Small intestine (tissue), 7 donors: ENCODE data around the gene SH2D7. TPM values are rescaled to one million over a fixed set of nuclear protein-coding genes. Genes with fewer than 3 reads are reported as not detected.
A peak's percentile ranks its signal among the peaks of the same experiment; 100 is the strongest.

Source experiments
- DNase-seq, 2 donors: peaks; one replicate each; pipeline versions ENCODE4 v3.0.0 to v3.0.0-alpha.2; 2013
- FAIRE-seq: peaks from 2 replicates; lab custom pipeline; 2012; peaks lifted over from hg19 to GRCh38; lab: Jason Lieb, UNC
- H3K27ac ChIP-seq, 3 donors: one replicate each; pipeline ENCODE4 v1.5.1; 2013; ENCODE audit warnings: low read length in 2 of 3, mild to moderate bottlenecking in 2 of 3, control low read depth in 1 of 3, inconsistent platforms in 1 of 3, low read depth in 1 of 3, moderate library complexity in 1 of 3
- H3K27me3 ChIP-seq, 3 donors: one replicate each; pipeline ENCODE4 v1.6.1; 2013; ENCODE audit warnings: low read length in 3 of 3, inconsistent platforms in 1 of 3; ENCODE audit not compliant: control insufficient read depth in 3 of 3, insufficient read depth in 3 of 3
- H3K36me3 ChIP-seq, 3 donors: one replicate each; pipeline ENCODE4 v1.6.1; 2013; ENCODE audit warnings: low read length in 3 of 3, inconsistent platforms in 1 of 3, low read depth in 1 of 3, mild to moderate bottlenecking in 1 of 3, moderate library complexity in 1 of 3; ENCODE audit not compliant: control insufficient read depth in 3 of 3, insufficient read depth in 2 of 3
- H3K4me1 ChIP-seq, 3 donors: one replicate each; pipeline ENCODE4 v1.6.1; 2013; ENCODE audit warnings: low read length in 2 of 3, inconsistent platforms in 1 of 3, low read depth in 1 of 3, mild to moderate bottlenecking in 1 of 3, moderate library complexity in 1 of 3; ENCODE audit not compliant: control insufficient read depth in 3 of 3, insufficient read depth in 2 of 3
- H3K4me3 ChIP-seq, 3 donors: one replicate each; pipeline ENCODE4 v1.5.1; 2013; ENCODE audit warnings: low read length in 3 of 3, control low read depth in 1 of 3, inconsistent platforms in 1 of 3, low read depth in 1 of 3, mild to moderate bottlenecking in 1 of 3, moderate library complexity in 1 of 3
- H3K9me3 ChIP-seq, 2 donors: one replicate each; pipeline ENCODE4 v1.6.1; 2013; ENCODE audit warnings: low read depth in 1 of 2, low read length in 1 of 2; ENCODE audit not compliant: control insufficient read depth in 2 of 2, insufficient read depth in 1 of 2
- WGBS, 3 donors: extraction: QIAGEN DNeasy Blood & Tissue Kit; methylation state at CpG; one replicate each; pipeline ENCODE4 v1.1.7; 2013; 5-methylcytosine and 5-hydroxymethylcytosine counted together
- polyA plus RNA-seq, 4 donors: library from polyadenylated mRNA; stranded (reverse) in 3 of 4; unstranded in 1 of 4; fragments of 200-250 nt in 3 of 4; fragments of 120-200 nt in 1 of 4; gene quantifications; one replicate each; pipeline versions ENCODE4 v1.2.1 to v1.2.3, GENCODE V29; 2013
- donor health status: healthy with polysubstance abuse.
- donor health status: control.
- donor health status: control.
- donor health status: Bipolar disorder and iron deficiency.
- donor health status: healthy.

The SH2D7 gene
- polyA plus RNA-seq, 4 donors: 1.7 to 3.8 (median 2.7) TPM

DNA sequence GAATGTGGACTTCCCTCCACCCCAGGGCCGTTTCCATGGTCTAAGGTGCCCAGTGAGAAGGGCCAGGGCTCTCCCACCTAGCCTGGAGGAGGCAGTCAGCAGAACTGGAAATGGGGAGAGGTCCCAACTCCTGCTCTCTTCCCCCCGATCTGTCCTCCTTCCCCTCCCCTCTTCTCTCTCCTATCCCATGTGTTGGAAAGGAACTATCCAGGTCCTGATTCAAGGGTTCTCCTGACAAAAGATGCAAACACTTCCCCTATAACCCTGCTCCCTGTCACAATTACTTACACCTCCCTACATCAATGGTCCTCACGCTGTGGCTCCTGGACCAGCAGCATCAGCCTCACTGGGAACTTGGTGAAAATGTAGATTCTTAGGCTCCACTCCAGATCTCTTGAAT lies 32.9 kb downstream of the SH2D7 start:
- FAIRE-seq (no peak), DNase-seq (no peak)
- no peaks in the 10 kb centered on the region for H3K27me3 ChIP-seq
- H3K27ac ChIP-seq: no peak overlapping the region
- 80 to 91% (median 85%) methylated on average over 3 of the region's 3 CpGs for WGBS, 3 donors
- peaks cover 0 to 67% (median 0%) of the 10 kb centered on the region in 3 donors for H3K36me3 ChIP-seq
- no peaks in the 10 kb centered on the region for H3K9me3 ChIP-seq
- H3K4me3 ChIP-seq: no peak overlapping the region
- peaks cover 0 to 32% (median 2%) of the 10 kb centered on the region in 3 donors for H3K4me1 ChIP-seq

DNA sequence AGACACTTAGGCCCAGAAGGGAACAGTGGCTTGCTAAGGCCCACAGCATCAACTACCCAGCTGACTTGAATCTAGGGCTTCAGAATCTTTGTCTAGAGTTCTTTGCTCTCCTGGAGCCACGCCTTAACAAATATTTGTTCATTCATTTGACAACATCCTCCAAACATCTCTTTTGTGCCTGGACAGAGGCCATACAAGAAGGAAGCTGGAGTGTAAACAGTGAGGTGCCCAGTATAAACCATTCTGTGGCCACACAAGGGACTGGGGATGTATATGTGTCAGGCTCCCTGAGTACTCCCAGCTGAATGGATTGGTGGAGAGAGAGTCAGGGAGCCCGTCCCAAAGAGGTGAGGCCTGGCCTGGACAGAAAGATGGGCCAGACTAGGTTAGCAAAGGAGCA lies 35.5 kb downstream of the SH2D7 start:
- Histone ChIP-seq H3K27me3 (no peaks in the 10 kb centered on the region), H3K4me1 (peaks cover 2 to 44% (median 4%) of the 10 kb centered on the region in 3 donors), H3K9me3 (no peaks in the 10 kb centered on the region), H3K36me3 (peaks cover 0 to 41% (median 0%) of the 10 kb centered on the region in 3 donors), H3K4me3 (no peak overlapping the region), H3K27ac (peak overlapping the region in 2 of 3 donors; percentile 6 to 53)
- WGBS, 3 donors: 63 to 67% (median 65%) methylated on average over 2 of the region's 2 CpGs
- FAIRE-seq: no peak
- DNase-seq: peak in 1 of 2 donors; percentile 34

- DNase-seq (peak; percentile 78 to 89), FAIRE-seq (no peak)
- no peaks in the 10 kb centered on the region for H3K27me3 ChIP-seq
- H3K4me1 ChIP-seq: peaks cover 2 to 52% (median 4%) of the 10 kb centered on the region in 3 donors
- peak overlapping the region in 1 of 3 donors; percentile 69 for H3K4me3 ChIP-seq
- H3K27ac ChIP-seq: peak overlapping the region in 1 of 3 donors; percentile 91
- peaks cover 0 to 28% (median 0%) of the 10 kb centered on the region in 3 donors for H3K36me3 ChIP-seq
- 49 to 73% (median 51%) methylated on average over 8 of the region's 8 CpGs for WGBS, 3 donors
- H3K9me3 ChIP-seq: no peaks in the 10 kb centered on the region
These were observed 36.9 kb downstream of the SH2D7 start for GRCh38 chr15:78129077-78129750.

- Histone ChIP-seq H3K36me3 (peaks cover 0 to 22% (median 0%) of the 10 kb centered on the region in 3 donors), H3K4me1 (peaks cover 2 to 55% (median 4%) of the 10 kb centered on the region in 3 donors), H3K4me3 (peak overlapping the region in 2 of 3 donors; percentile 69 to 79), H3K27ac (peak overlapping the region in 2 of 3 donors; percentile 26 to 91), H3K9me3 (no peaks in the 10 kb centered on the region), H3K27me3 (no peaks in the 10 kb centered on the region)
- FAIRE-seq (no peak), DNase-seq (no peak)
- WGBS, 3 donors: 72 to 90% (median 81%) methylated on average over 5 of the region's 5 CpGs
These were observed 37.5 kb downstream of the SH2D7 start for GRCh38 chr15:78129751-78130287.

DNA sequence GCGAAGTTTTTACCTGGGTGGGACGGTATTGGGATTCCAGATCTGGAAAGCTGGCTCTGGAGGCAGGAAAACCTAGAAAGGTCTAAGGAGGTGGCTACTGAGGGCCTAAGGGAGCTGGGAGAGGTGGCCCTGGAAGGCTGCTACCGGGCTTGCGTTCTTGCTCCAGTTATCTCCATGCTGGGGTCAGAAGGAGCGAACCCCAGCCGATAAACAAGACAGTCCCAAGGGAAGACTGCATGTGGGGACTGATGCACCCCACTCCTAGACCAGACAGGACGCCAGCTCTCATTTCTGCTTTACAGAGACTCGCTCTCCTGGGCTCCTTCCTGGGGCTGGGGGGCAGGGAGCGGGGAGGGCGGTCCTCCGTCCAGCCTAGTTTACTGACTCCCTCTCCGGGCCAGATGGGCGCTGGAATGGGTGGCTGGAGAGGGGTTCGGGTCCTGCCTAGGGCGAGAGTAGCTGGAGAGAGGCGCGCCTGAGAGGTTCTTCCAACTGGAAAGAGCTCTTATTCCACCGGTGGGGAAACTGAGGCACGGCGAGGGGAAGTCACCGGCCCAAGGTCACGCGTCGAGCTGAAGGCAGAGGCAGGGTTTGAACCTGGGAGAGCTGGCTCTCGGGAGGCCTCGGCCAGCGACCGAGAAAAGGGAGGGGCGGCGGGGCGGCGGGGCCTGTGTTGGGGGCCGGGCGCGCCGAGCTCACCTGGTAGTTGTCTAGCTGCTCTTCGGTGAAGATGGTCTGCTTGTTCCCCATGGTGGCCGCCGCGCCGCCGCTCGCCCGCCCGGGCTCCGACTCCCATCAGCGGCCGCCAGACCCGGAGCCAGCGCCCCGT lies 38.3 kb downstream of the SH2D7 start:
- WGBS, 3 donors: 27 to 31% (median 29%) methylated on average over 37 to 51 of the region's 51 CpGs
- DNase-seq: peak in 1 of 2 donors; percentile 47

GRCh38 chr15:78131295-78132061 lies 39.1 kb downstream of the SH2D7 start, which contains the start of gene CIB2:
CIB2 (minus strand) TSS chr15:78131445; CDS start chr15:78131215, 230 bp downstream.
- H3K27me3 ChIP-seq: no peaks in the 10 kb centered on the region
- peaks cover 0 to 14% (median 0%) of the 10 kb centered on the region in 3 donors for H3K36me3 ChIP-seq
- WGBS, 3 donors: 0 to 2% (median 1%) methylated on average over 59 to 79 of the region's 79 CpGs
- peak within 1 kb of the TSS; percentile 66 to 94 (median 79) for H3K4me3 ChIP-seq
- peaks cover 2 to 55% (median 4%) of the 10 kb centered on the region in 3 donors for H3K4me1 ChIP-seq
- FAIRE-seq (no peak), DNase-seq (peak; percentile 70 to 92)
- no peaks in the 10 kb centered on the region for H3K9me3 ChIP-seq
- peak within 1 kb of the TSS; percentile 80 to 97 (median 85) for H3K27ac ChIP-seq

More for the DNA sequence above, 38.3 kb downstream of the SH2D7 start:
- peaks cover 2 to 55% (median 4%) of the 10 kb centered on the region in 3 donors for H3K4me1 ChIP-seq
- no peaks in the 10 kb centered on the region for H3K9me3 ChIP-seq
- peak overlapping the region in 2 of 3 donors; percentile 85 to 91 for H3K27ac ChIP-seq
- peaks cover 0 to 14% (median 0%) of the 10 kb centered on the region in 3 donors for H3K36me3 ChIP-seq
- peak overlapping the region; percentile 48 to 79 (median 69) for H3K4me3 ChIP-seq
- no peak for FAIRE-seq
- no peaks in the 10 kb centered on the region for H3K27me3 ChIP-seq

GRCh38 chr15:78133801-78134200 lies 41.4 kb downstream of the SH2D7 start:
- Histone ChIP-seq H3K9me3 (no peaks in the 10 kb centered on the region), H3K27me3 (no peaks in the 10 kb centered on the region), H3K4me3 (no peak overlapping the region), H3K4me1 (peaks cover 1 to 55% (median 4%) of the 10 kb centered on the region in 3 donors), H3K27ac (no peak overlapping the region), H3K36me3 (no peaks in the 10 kb centered on the region)
- peak in 1 of 2 donors; percentile 34 for DNase-seq
- WGBS, 3 donors: 25 to 72% (median 36%) methylated on average over 2 of the region's 2 CpGs
- no peak for FAIRE-seq
